PC-3 (cell line): ENCODE measurements around the gene NOL11.

Source experiments
- CTCF ChIP-seq: fragments of 300-600 bp; sonication (generic); conservative IDR thresholded peaks from 2 replicates; pipeline ENCODE4 v1.5.1; 2017; ENCODE audit warnings: antibody characterized with exemption, low read depth, mild to moderate bottlenecking, low read length
- EZH2 ChIP-seq: fragments of 300-600 bp; sonication (generic); IDR thresholded peaks from one replicate; pipeline ENCODE4 v1.6.1; 2017; ENCODE audit warnings: antibody characterized with exemption, mild to moderate bottlenecking, low read length; ENCODE audit not compliant: unreplicated experiment

- TF ChIP-seq CTCF, result no peak
- TF ChIP-seq EZH2, result no peak
Measured at GRCh38 chr17:67769231-67769630, 51.5 kb downstream of the NOL11 start.
